GM12891 (cell line): ENCODE results near the gene PTAFR.

Experiments used
- DNase-seq: peaks from one replicate; pipeline ENCODE4 v3.0.0; 2011; ENCODE audit warnings: low spot score; ENCODE audit not compliant: insufficient read length
- FAIRE-seq: peaks from 2 replicates; lab custom pipeline; 2011; peaks lifted over from hg19 to GRCh38; lab: Jason Lieb, UNC
- PAX5 ChIP-seq: IDR thresholded peaks from 2 replicates; pipeline ENCODE4 v1.6.1; 2011; ENCODE audit warnings: low read length, moderate library complexity, mild to moderate bottlenecking; ENCODE audit not compliant: insufficient read depth, severe bottlenecking
- POLR2A ChIP-seq: IDR thresholded peaks from 2 replicates; pipeline ENCODE4 v1.6.1; 2011; ENCODE audit warnings: low read depth, low read length, control low read depth
- POLR2AphosphoS5 ChIP-seq: IDR thresholded peaks from 2 replicates; pipeline ENCODE4 v1.6.1; 2011; ENCODE audit warnings: low read depth, low read length, control low read depth
- POU2F2 ChIP-seq: IDR thresholded peaks from 2 replicates; pipeline ENCODE4 v1.6.1; 2011; ENCODE audit warnings: low read depth, mild to moderate bottlenecking, control low read depth, low read length, moderate library complexity
- SPI1 ChIP-seq: IDR thresholded peaks from 2 replicates; pipeline ENCODE4 v1.6.1; 2011; ENCODE audit warnings: low read depth, low read length, control low read depth
- TAF1 ChIP-seq: IDR thresholded peaks from 2 replicates; pipeline ENCODE4 v1.6.1; 2011; ENCODE audit warnings: low read depth, low read length, control low read depth

Gene PTAFR

GRCh38 chr1:28178690-28179485 lies 2.4 kb upstream of the PTAFR start:
- no peak for DNase-seq
- FAIRE-seq: peak; percentile 70
- TF ChIP-seq TAF1 (no peak), POLR2AphosphoS5 (no peak), PAX5 (no peak), POU2F2 (no peak), SPI1 (no peak), POLR2A (no peak)

GRCh38 chr1:28175955-28176485 lies 470 bp downstream of the PTAFR start:
- no peak for TF ChIP-seq TAF1
- no peak for TF ChIP-seq SPI1
- TF ChIP-seq POLR2A: no peak
- TF ChIP-seq PAX5: no peak
- no peak for TF ChIP-seq POLR2AphosphoS5
- no peak for TF ChIP-seq POU2F2
- FAIRE-seq (peak; percentile 48), DNase-seq (no peak)

- FAIRE-seq (no peak), DNase-seq (no peak)
- TF ChIP-seq PAX5: no peak
- TF ChIP-seq SPI1: no peak
- no peak for TF ChIP-seq POLR2A
- TF ChIP-seq POU2F2: no peak
- no peak for TF ChIP-seq TAF1
- TF ChIP-seq POLR2AphosphoS5: no peak
Observed at GRCh38 chr1:28173980-28174297, 2.6 kb downstream of the PTAFR start.

- DNase-seq: no peak
- TF ChIP-seq POU2F2 (no peak), POLR2A (no peak), POLR2AphosphoS5 (no peak), SPI1 (no peak), PAX5 (no peak), TAF1 (no peak)
- FAIRE-seq: no peak
Observed at GRCh38 chr1:28173151-28173979, 3.1 kb downstream of the PTAFR start.

GRCh38 chr1:28172713-28173150 lies 3.8 kb downstream of the PTAFR start:
- FAIRE-seq (peak; percentile 94), DNase-seq (no peak)
- TF ChIP-seq POU2F2 (peak; percentile 81), POLR2A (no peak), PAX5 (peak; percentile 1), TAF1 (no peak), POLR2AphosphoS5 (no peak), SPI1 (peak; percentile 99)

- FAIRE-seq: peak; percentile 83
- DNase-seq: no peak
- TF ChIP-seq PAX5 (no peak), SPI1 (no peak), POU2F2 (no peak), TAF1 (no peak), POLR2A (no peak), POLR2AphosphoS5 (no peak)
Observed at GRCh38 chr1:28171246-28171645, 5.2 kb downstream of the PTAFR start.

- DNase-seq (no peak), FAIRE-seq (no peak)
- TF ChIP-seq PAX5: no peak
- TF ChIP-seq TAF1: no peak
- TF ChIP-seq POLR2A: no peak
- TF ChIP-seq POLR2AphosphoS5: no peak
- TF ChIP-seq POU2F2: no peak
- no peak for TF ChIP-seq SPI1
Observed at GRCh38 chr1:28170001-28170596, 6.4 kb downstream of the PTAFR start.

- FAIRE-seq (no peak), DNase-seq (no peak)
- no peak for TF ChIP-seq PAX5
- no peak for TF ChIP-seq TAF1
- TF ChIP-seq POLR2A: no peak
- no peak for TF ChIP-seq POU2F2
- no peak for TF ChIP-seq POLR2AphosphoS5
- no peak for TF ChIP-seq SPI1
Observed at GRCh38 chr1:28163496-28164161, 12.9 kb downstream of the PTAFR start.
